AG04449 (cell line): Measurements from ENCODE around the gene ZCCHC3.
"Not testable (repeated sequence)": the region's sequence is repeated elsewhere in the genome, so short reads cannot be mapped to it uniquely, and the experiment has no call there.

Source experiments
- CTCF ChIA-PET: fragments of 350-600 bp; formaldehyde crosslinking; extraction: SDS; loops from one replicate; lab custom pipeline; 2021; ENCODE audit warnings: antibody characterized with exemption; lab: Yijun Ruan, JAX
- POLR2A ChIA-PET: fragments of 400-600, 350-600 bp; formaldehyde crosslinking; extraction: SDS; loops from one replicate; lab custom pipeline; 2020; ENCODE audit warnings: antibody characterized with exemption, inconsistent platforms; lab: Yijun Ruan, JAX
- DNase-seq: peaks from one replicate; pipeline ENCODE4 v3.0.0-alpha.2; 2010; ENCODE audit warnings: low read depth, low spot score
- H3K4me3 ChIP-seq: 2 replicates; pipeline ENCODE4 v1.5.1; 2011; ENCODE audit warnings: low read depth, mild to moderate bottlenecking, control low read depth, low read length
- TF ChIP-seq, protein P1 (sequence below): IDR thresholded peaks from one replicate; pipeline ENCODE4 v1.5.1; 2011; ENCODE audit warnings: mild to moderate bottlenecking, moderate library complexity, low read length, control low read depth, inconsistent platforms; ENCODE audit not compliant: insufficient read depth; ENCODE audit errors: missing control alignments

ZCCHC3 gene, protein sequence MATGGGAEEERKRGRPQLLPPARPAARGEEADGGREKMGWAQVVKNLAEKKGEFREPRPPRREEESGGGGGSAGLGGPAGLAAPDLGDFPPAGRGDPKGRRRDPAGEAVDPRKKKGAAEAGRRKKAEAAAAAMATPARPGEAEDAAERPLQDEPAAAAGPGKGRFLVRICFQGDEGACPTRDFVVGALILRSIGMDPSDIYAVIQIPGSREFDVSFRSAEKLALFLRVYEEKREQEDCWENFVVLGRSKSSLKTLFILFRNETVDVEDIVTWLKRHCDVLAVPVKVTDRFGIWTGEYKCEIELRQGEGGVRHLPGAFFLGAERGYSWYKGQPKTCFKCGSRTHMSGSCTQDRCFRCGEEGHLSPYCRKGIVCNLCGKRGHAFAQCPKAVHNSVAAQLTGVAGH

DNA sequence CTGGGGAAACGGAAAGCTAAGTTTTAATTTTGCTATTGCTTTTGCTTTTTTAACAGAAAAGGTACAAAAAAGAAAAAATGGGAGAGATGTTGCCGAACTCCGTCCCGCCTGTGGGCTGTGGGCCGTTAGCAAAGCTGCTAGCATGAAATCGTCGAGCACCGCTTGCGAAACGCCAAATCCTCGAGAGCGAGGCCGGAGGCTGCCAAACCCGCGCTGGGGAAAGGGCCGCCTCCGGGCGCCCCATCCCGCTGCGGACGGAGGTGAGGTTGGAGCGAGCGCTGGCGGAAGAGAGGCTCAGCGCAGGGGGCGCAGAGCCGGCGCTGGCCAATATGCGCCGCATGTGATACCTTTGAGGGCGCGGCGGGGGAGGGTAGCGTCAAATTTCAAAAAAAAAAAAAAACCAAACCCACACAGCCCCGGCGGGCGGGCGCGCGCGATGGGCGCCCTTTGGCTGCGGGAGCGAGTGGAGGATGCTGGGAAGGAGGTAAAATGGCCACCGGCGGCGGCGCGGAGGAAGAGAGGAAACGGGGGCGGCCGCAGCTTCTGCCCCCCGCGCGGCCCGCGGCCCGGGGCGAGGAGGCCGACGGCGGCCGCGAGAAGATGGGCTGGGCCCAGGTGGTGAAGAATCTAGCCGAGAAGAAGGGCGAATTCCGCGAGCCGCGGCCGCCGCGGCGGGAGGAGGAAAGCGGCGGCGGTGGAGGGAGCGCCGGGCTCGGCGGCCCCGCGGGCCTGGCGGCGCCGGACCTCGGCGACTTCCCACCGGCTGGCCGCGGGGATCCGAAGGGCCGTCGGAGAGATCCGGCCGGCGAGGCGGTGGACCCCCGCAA lies at the start of gene ZCCHC3:
ZCCHC3 (plus strand) TSS at position 473 of the 827 bp plus-strand sequence; CDS start at position 490, 17 bp downstream.
- TF ChIP-seq, protein P1, sequence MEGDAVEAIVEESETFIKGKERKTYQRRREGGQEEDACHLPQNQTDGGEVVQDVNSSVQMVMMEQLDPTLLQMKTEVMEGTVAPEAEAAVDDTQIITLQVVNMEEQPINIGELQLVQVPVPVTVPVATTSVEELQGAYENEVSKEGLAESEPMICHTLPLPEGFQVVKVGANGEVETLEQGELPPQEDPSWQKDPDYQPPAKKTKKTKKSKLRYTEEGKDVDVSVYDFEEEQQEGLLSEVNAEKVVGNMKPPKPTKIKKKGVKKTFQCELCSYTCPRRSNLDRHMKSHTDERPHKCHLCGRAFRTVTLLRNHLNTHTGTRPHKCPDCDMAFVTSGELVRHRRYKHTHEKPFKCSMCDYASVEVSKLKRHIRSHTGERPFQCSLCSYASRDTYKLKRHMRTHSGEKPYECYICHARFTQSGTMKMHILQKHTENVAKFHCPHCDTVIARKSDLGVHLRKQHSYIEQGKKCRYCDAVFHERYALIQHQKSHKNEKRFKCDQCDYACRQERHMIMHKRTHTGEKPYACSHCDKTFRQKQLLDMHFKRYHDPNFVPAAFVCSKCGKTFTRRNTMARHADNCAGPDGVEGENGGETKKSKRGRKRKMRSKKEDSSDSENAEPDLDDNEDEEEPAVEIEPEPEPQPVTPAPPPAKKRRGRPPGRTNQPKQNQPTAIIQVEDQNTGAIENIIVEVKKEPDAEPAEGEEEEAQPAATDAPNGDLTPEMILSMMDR: peak; percentile 30
- CTCF ChIA-PET: interaction anchor here (1.0 to 5.2 kb wide), 4 partner anchors 12 to 32 kb away, joined by 5 to 33 read pairs (median 10); no protein-coding TSS in a partner anchor
- peak; percentile 63 for DNase-seq
- peak within 1 kb of the TSS; percentile 98 for H3K4me3 ChIP-seq
- POLR2A ChIA-PET: interaction anchor here (1.8 to 4.1 kb wide), 2 partner anchors 12 to 28 kb away, joined by 17 to 25 read pairs; partner anchors contain the start of gene SOX12

DNA sequence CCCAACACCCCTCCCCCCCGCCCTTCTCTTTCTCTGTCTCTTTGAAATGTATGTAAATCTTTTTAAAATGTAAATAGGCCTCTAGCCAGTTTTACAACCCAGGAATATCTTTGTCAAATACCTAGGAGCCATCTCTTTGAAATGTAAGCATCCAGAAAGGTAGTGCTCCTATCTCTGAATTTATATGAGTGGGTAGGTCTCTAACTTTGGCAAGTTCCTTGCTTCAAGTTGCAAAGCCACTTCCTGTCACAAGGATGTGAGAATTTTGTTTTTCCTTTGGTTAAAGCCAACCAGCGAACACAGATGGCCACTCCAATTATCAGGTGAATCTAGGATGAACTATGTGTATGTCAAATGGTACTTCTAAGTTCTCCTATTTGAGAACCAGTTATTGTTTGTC lies 46.0 kb upstream of the ZCCHC3 start:
- ChIA-PET CTCF (no interaction called here), POLR2A (no interaction called here)
- TF ChIP-seq, protein P1: no peak
- no peak overlapping the region for H3K4me3 ChIP-seq
- DNase-seq: no peak

DNA sequence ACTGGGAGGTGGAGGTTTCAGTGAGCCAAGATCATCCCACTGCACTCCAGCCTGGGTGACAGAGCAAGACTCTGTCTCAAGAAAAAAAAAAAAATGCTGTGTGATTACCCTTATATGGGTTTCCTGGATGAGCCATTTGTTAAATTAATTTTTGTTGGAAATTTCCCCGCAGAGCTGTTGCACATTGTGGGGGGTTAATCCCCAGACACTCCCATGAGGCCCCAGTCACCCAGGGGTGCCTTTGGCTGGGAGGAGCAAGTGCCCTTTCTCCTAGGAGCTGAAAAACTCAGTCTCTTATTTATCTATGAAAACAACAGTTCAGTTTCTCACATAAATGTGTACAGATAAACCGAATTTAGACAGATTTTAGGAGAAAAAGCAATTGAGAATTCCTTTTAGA lies 44.6 kb upstream of the ZCCHC3 start:
- DNase-seq: no peak
- TF ChIP-seq, protein P1: no peak
- ChIA-PET POLR2A (no interaction called here), CTCF (interaction anchor here (0.9 to 1.1 kb wide), 2 partner anchors 13 to 78 kb away, joined by 5 read pairs; no protein-coding TSS in a partner anchor)
- H3K4me3 ChIP-seq: no peak overlapping the region

DNA sequence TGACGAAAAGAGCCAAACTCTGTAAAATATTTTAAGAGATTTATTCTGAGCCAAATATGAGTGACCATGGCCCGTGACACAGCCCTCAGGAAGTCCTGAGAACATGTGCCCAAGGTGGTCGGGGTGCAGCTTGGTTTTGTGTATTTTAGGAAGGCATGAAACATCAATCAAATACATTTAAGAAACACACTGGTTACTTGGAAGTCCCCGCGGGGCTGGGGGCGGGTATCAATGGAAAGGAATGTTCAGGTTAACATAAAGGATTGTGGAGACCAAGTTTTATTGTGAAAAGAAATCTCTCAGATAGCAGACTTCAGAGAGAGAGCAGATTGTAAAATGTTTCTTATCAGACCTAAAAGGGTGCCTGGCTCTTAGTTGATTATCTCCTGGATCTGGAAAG lies 43.9 kb upstream of the ZCCHC3 start:
- H3K4me3 ChIP-seq, DNase-seq, POLR2A ChIA-PET: not testable (repeated sequence)
- CTCF ChIA-PET: interaction anchor here (0.9 kb wide), 1 partner anchor 13 kb away, joined by 5 read pairs; no protein-coding TSS in a partner anchor

DNA sequence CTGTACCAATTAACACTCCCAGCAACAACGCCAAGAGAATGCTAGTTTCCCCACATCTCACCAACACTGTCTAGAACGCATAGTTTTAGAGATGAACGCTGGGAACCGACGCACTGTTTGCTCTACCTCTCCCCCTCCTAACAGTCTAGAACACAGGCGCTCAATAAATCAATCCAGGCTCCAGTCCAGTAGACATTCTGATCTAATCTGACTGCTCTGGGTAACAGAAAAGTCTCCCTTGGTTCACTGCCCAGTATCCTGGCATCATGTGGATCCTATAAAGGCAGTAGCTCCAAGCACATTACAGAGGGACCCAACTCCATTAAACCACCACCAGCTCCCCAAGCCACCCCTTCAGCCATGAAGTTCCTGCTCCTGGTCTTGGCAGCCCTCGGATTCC lies 40.0 kb upstream of the ZCCHC3 start, which contains the start of gene DEFB132:
DEFB132 (plus strand) TSS at position 306 of the 400 bp plus-strand sequence; CDS start at position 361, 55 bp downstream.
- CTCF ChIA-PET: interaction anchor here (0.9 to 6.3 kb wide), 3 partner anchors 9 to 74 kb away, joined by 3 to 29 read pairs (median 10); no protein-coding TSS in a partner anchor

More for the DNA sequence above, 40.0 kb upstream of the ZCCHC3 start, which contains the start of gene DEFB132:
- POLR2A ChIA-PET: no interaction called here
- DNase-seq: no peak
- H3K4me3 ChIP-seq: no peak within 1 kb of the TSS
- TF ChIP-seq, protein P1: no peak
